ENCODE measurements around the gene SLC37A4.

- TF ChIP-seq CTCF (IDR thresholded peaks at IDR 0.05) (no peak), POLR2A (IDR thresholded peaks at IDR 0.05) (no peak)
Measured at GRCh38 chr11:118984825-118985224, 45.9 kb downstream of the SLC37A4 start.

Measured in esophagus squamous epithelium (tissue), 4 donors.